HepG2 (cell line): ENCODE data around the gene NFKB1. TPM values are rescaled to one million over a fixed set of nuclear protein-coding genes. Genes with fewer than 3 reads are reported as not detected.
A peak's percentile ranks its signal among the peaks of the same experiment; 100 is the strongest.

Experiments used
- ATAC-seq: fragments of 200-7000 bp; cut with Tn5 transposase; 3 replicates; pipeline ENCODE4 v1.9.1; 2020; ENCODE audit warnings: mild to moderate bottlenecking, moderate library complexity
- BruUV-seq: library from RNA; stranded (reverse); fragments of 400-500 nt; replicated peaks from 2 replicates; lab custom pipeline; 2021; lab: Mats Ljungman, UMichigan
- CTCF ChIA-PET: fragments of 300-600 bp; formaldehyde crosslinking; extraction: SDS; loops from one replicate; lab custom pipeline; 2021; ENCODE audit warnings: low total read pairs, inconsistent platforms, low intra/inter-chr PET ratio; lab: Yijun Ruan, JAX
- POLR2A ChIA-PET: fragments of 350-600 bp; sonication (Branson Sonifier 250); formaldehyde crosslinking; loops from one replicate; lab custom pipeline; 2020; ENCODE audit warnings: antibody characterized with exemption, inconsistent platforms; lab: Yijun Ruan, JAX
- DNase-seq: peaks from one replicate; pipeline ENCODE4 v3.0.0-alpha.2; 2015; ENCODE audit warnings: low spot score
- FAIRE-seq: peaks from 3 replicates; lab custom pipeline; 2011; peaks lifted over from hg19 to GRCh38; lab: Jason Lieb, UNC
- H2AFZ ChIP-seq: one replicate; pipeline ENCODE4 v1.6.1; 2011; ENCODE audit warnings: low read length, inconsistent platforms
- H3K27ac ChIP-seq: fragments of 300-600 bp; 3 replicates; pipeline ENCODE4 v1.8.0; 2011; ENCODE audit warnings: mixed run types, mild to moderate bottlenecking, mixed read lengths, low read length, inconsistent platforms; ENCODE audit not compliant: insufficient read depth; ENCODE audit errors: extremely low read length
- H3K27me3 ChIP-seq, 2 experiments: fragments of 200-600 bp in 1 of 2; 2 replicates in 1 of 2; 3 replicates in 1 of 2; pipeline versions ENCODE4 v1.6.0 to v1.8.0; 2011; ENCODE audit warnings: low read length in 2 of 2, mild to moderate bottlenecking in 2 of 2, moderate library complexity in 2 of 2, inconsistent platforms in 1 of 2; ENCODE audit not compliant: insufficient read depth in 2 of 2, control insufficient read depth in 1 of 2
- H3K36me3 ChIP-seq, 2 experiments: fragments of 200-600 bp in 1 of 2; replicated peaks in 1 of 2; 2 replicates in 1 of 2; 3 replicates in 1 of 2; pipeline versions ENCODE4 v1.5.1 to v1.8.0; 2011; ENCODE audit warnings: low read length in 2 of 2, inconsistent platforms in 1 of 2; ENCODE audit not compliant: insufficient read depth in 2 of 2, control insufficient read depth in 1 of 2
- H3K4me1 ChIP-seq: 2 replicates; pipeline ENCODE4 v1.5.1; 2012; ENCODE audit warnings: low read length, inconsistent platforms; ENCODE audit not compliant: insufficient read depth
- H3K4me2 ChIP-seq: 2 replicates; pipeline ENCODE4 v1.6.0; 2011; ENCODE audit warnings: low read depth, low read length, inconsistent platforms
- H3K4me3 ChIP-seq, 3 experiments: fragments of 200-600 bp in 1 of 3; sonication (generic), shearing (Covaris generic) in 1 of 3; replicated peaks in 1 of 3; 2 replicates each; pipeline ENCODE4 v1.5.1; 2011 to 2016; ENCODE audit warnings: low read length in 3 of 3, inconsistent platforms in 2 of 3, low read depth in 2 of 3, mild to moderate bottlenecking in 2 of 3, control low read depth in 1 of 3, mixed read lengths in 1 of 3; ENCODE audit not compliant: insufficient read depth in 1 of 3
- H3K79me2 ChIP-seq: one replicate; pipeline ENCODE4 v1.6.1; 2011; ENCODE audit warnings: low read length, inconsistent platforms; ENCODE audit not compliant: insufficient read depth
- H3K9ac ChIP-seq: 2 replicates; pipeline ENCODE4 v1.6.0; 2011; ENCODE audit warnings: mild to moderate bottlenecking, low read depth, low read length, inconsistent platforms; ENCODE audit not compliant: insufficient read depth
- H3K9me3 ChIP-seq: 2 replicates; pipeline ENCODE4 v1.5.1; 2012; ENCODE audit warnings: mild to moderate bottlenecking, low read length
- H4K20me1 ChIP-seq: 2 replicates; pipeline ENCODE4 v1.6.0; 2011; ENCODE audit warnings: inconsistent platforms, mild to moderate bottlenecking, low read length, moderate library complexity; ENCODE audit not compliant: insufficient read depth
- KDM1A ChIP-seq: IDR thresholded peaks from 2 replicates; pipeline ENCODE4 v1.6.1; 2016; ENCODE audit warnings: missing compliant biosample characterization
- MAF1 ChIP-seq: sonication (generic); formaldehyde crosslinking; IDR thresholded peaks from 2 replicates; pipeline ENCODE4 v1.5.0; 2020; ENCODE audit warnings: missing genetic modification reagents, borderline replicate concordance
- RBM22 ChIP-seq: fragments of 200-400 bp; formaldehyde crosslinking; optimal IDR thresholded peaks from 2 replicates; pipeline ENCODE3; 2017; ENCODE audit warnings: mild to moderate bottlenecking, low read length, moderate library complexity
- SP1 ChIP-seq, 2 experiments: fragments of 450-650 bp in 1 of 2; sonication (generic) in 1 of 2; formaldehyde crosslinking in 1 of 2; IDR thresholded peaks; 2 replicates each; pipeline versions ENCODE4 v1.4.0 to v1.6.1; 2016 to 2020; ENCODE audit warnings: missing genetic modification reagents in 1 of 2
- ZC3H13 ChIP-seq: sonication (generic); formaldehyde crosslinking; IDR thresholded peaks from 2 replicates; pipeline ENCODE4 v1.8.1; 2023; ENCODE audit warnings: mild to moderate bottlenecking, missing genetic modification reagents, moderate library complexity
- ZMYM2 ChIP-seq: sonication (generic); formaldehyde crosslinking; IDR thresholded peaks from 2 replicates; pipeline ENCODE4 v1.8.0; 2022; ENCODE audit warnings: mild to moderate bottlenecking, missing genetic modification reagents
- ZNF710 ChIP-seq: sonication (generic); formaldehyde crosslinking; IDR thresholded peaks from 2 replicates; pipeline ENCODE4 v1.5.0; 2020; ENCODE audit warnings: mild to moderate bottlenecking, missing genetic modification reagents, borderline replicate concordance
- WGBS: methylation state at CpG from one replicate; pipeline ENCODE4 v1.1.6; 2017; ENCODE audit warnings: low lambda C conversion rate; 5-methylcytosine and 5-hydroxymethylcytosine counted together
- in situ Hi-C: cut with HindIII; loops from 2 replicates; pipeline ENCODE4 v1.10.0; 2017; ENCODE audit warnings: low pct_unique_long_range_greater_than_20kb; ENCODE audit not compliant: extremely low pct_ligation_motif_present
- intact Hi-C: fragments of 100-400 bp; cut with micrococcal nuclease; formaldehyde crosslinking; loops from one replicate; pipeline ENCODE4 v1.10.0; 2022; ENCODE audit not compliant: unreplicated experiment
- polyA plus RNA-seq, 8 experiments: library from polyadenylated mRNA; depleted of rRNA in 3 of 8; stranded (reverse) in 7 of 8; unstranded in 1 of 8; fragments of >200 nt; fragmentation: Illumina TruSeq in 4 of 8; extraction: Trizol in 4 of 8; gene quantifications; 2 replicates each; pipeline versions ENCODE4 v1.2.1 to v1.2.3, GENCODE V29; 2011 to 2016; ENCODE audit warnings: low read depth in 4 of 8, missing spikeins in 1 of 8, mixed read lengths in 1 of 8; ENCODE audit not compliant: insufficient read depth in 1 of 8
- total RNA-seq, 5 experiments: library from RNA; depleted of rRNA; stranded (reverse); fragments of >200 nt; fragmentation: Illumina TruSeq; extraction: Trizol; gene quantifications; 2 replicates each; pipeline ENCODE4 v1.2.3, GENCODE V29; 2016; ENCODE audit warnings: low read depth in 1 of 5

NFKB1 gene
- total and polyA plus RNA-seq, 2 of the 13 experiments (the other 11 are each of a cell fraction or from before 2014, with no cell fraction given), result 15.4 to 31.6 TPM

GRCh38 chr4:102518703-102519131 is 17.6 kb downstream of the NFKB1 start:
- H3K4me2 ChIP-seq, result no peak overlapping the region
- CTCF ChIA-PET, result no interaction called here
- 97% methylated on average over 2 of the region's 2 CpGs for WGBS
- H2AFZ ChIP-seq, result no peak overlapping the region
- FAIRE-seq (no peak), ATAC-seq (peak; percentile 31; the same call in 1 of the 3 replicates)
- H3K4me1 ChIP-seq, result peaks cover 15% of the 10 kb centered on the region
- peaks cover 80% of the 10 kb centered on the region for H3K79me2 ChIP-seq
- intact Hi-C loops, result no loop called here
- no peak overlapping the region for H3K27ac ChIP-seq
- H3K4me3 ChIP-seq, result no peak overlapping the region
- H4K20me1 ChIP-seq, result 0 out of 2 replicates have a peak, but pooled peaks cover 3% of the 10 kb centered on the region
- BruUV-seq, result no TSS peak
- no peaks in the 10 kb centered on the region for H3K27me3 ChIP-seq
- peak; percentile 39 for TF ChIP-seq RBM22
- TF ChIP-seq ZC3H13 (CRISPR knock-in tag), result no peak
- TF ChIP-seq, all 625 proteins: peak for 1
- H3K36me3 ChIP-seq, result no peaks in the 10 kb centered on the region; a peak in 1 of 5 replicates
- in situ Hi-C loops, result no loop called here
- no peaks in the 10 kb centered on the region for H3K9me3 ChIP-seq
- H3K9ac ChIP-seq, result no peak overlapping the region
- POLR2A ChIA-PET, result no interaction called here
- DNase-seq, result no peak

GRCh38 chr4:102519925-102520324 is 18.8 kb downstream of the NFKB1 start:
- H3K4me2 ChIP-seq, result no peak overlapping the region
- ChIA-PET POLR2A (no interaction called here), CTCF (no interaction called here)
- no peak overlapping the region for H3K4me3 ChIP-seq
- H3K36me3 ChIP-seq, result peaks cover 0 to 1% of the 10 kb centered on the region in 2 experiments; a peak in 2 of 5 replicates
- H3K9me3 ChIP-seq, result no peaks in the 10 kb centered on the region
- no peak overlapping the region for H3K27ac ChIP-seq
- H2AFZ ChIP-seq, result no peak overlapping the region
- peaks cover 7% of the 10 kb centered on the region; the same call in 1 of the 2 replicates for H3K4me1 ChIP-seq
- H3K27me3 ChIP-seq, result no peaks in the 10 kb centered on the region
- intact Hi-C loops (no loop called here), in situ Hi-C loops (no loop called here)
- DNase-seq (no peak), FAIRE-seq (no peak), ATAC-seq (no peak)
- WGBS, result 60% methylated on average over 3 of the region's 3 CpGs
- TF ChIP-seq KDM1A (CRISPR knock-in tag), result no peak
- no peak for TF ChIP-seq SP1 (IDR thresholded peaks at IDR 0.05)
- TF ChIP-seq SP1 (CRISPR knock-in tag; IDR thresholded peaks at IDR 0.05), result no peak
- TF ChIP-seq ZMYM2 (CRISPR knock-in tag), result no peak
- no peak for TF ChIP-seq MAF1 (CRISPR knock-in tag)
- TF ChIP-seq ZNF710, result no peak
- H4K20me1 ChIP-seq, result 0 out of 2 replicates have a peak, but pooled peaks cover 3% of the 10 kb centered on the region
- no TSS peak for BruUV-seq
- peaks cover 74% of the 10 kb centered on the region for H3K79me2 ChIP-seq
- H3K9ac ChIP-seq, result no peak overlapping the region
